Glomerular visceral epithelial cell (primary cell): ENCODE results near the gene ACTL7B.
A peak's percentile ranks its signal among the peaks of the same experiment; 100 is the strongest.
"Not testable (repeated sequence)": the region's sequence is repeated elsewhere in the genome, so short reads cannot be mapped to it uniquely, and the experiment has no call there.

Experiments
- DNase-seq: peaks from one replicate; pipeline ENCODE4 v3.0.0-alpha.2; 2016; ENCODE audit errors: extremely low spot score

ACTL7B gene, protein sequence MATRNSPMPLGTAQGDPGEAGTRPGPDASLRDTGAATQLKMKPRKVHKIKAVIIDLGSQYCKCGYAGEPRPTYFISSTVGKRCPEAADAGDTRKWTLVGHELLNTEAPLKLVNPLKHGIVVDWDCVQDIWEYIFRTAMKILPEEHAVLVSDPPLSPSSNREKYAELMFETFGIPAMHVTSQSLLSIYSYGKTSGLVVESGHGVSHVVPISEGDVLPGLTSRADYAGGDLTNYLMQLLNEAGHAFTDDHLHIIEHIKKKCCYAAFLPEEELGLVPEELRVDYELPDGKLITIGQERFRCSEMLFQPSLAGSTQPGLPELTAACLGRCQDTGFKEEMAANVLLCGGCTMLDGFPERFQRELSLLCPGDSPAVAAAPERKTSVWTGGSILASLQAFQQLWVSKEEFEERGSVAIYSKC

DNA sequence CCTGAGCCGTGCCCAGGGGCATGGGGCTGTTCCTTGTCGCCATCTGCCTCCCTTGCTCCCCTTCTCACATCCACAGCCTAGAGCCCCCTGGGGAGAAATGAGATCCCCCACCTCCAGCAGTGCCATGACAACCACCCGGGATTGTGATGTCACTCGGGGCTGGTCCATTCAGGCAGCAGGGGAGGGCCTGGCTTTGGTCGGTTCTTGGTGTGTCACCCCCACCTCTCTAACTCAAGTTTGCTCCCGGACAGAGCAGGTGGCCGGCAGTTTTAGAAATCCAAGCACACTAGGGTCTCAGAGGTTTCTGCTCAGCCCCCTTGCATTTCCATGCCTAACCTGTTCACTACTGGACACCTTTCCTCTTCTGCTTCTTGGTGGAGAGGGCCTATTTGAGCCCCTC is at the start of gene ACTL7B:
ACTL7B (minus strand) TSS at position 99 of the 400 bp plus-strand sequence; CDS start at position 43, 56 bp downstream.
- no peak for DNase-seq

DNA sequence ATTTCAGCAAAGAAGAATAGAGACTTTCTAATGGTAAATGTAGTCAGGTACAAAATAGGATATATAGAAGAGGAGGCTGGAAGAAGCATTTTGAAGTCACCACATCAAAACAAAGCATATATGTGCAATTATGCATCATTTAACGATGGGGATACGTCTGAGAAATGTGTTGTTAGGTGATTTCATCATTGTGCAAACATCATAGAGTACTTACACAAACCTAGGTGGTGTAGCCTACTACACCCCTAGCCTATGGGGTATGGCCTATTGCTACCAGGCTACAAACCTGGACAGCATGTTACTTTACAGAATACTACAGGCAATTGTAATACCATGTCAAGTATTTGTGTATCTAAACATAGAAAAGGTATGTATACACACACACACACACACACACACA is 49.7 kb upstream of the ACTL7B start:
- DNase-seq, result no peak

DNA sequence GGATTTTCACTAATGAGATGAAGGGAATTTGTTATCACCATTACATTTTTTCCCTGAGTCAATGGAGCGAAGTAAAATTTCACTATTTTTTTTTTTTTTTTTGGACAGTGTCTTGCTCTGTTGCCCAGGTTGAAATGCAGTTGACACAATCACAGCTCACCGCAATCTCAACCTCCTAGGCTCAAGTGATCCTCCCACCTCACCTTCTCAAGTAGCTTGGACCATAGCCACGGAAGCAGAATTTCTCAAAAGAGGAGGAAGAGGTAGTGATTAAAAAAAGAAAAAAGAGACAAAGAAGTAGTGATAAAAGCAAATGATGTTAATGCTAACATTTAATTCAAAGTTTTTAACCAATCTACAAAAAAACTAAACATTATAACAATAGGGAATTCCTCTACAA is 48.4 kb upstream of the ACTL7B start:
- DNase-seq, result no peak

DNA sequence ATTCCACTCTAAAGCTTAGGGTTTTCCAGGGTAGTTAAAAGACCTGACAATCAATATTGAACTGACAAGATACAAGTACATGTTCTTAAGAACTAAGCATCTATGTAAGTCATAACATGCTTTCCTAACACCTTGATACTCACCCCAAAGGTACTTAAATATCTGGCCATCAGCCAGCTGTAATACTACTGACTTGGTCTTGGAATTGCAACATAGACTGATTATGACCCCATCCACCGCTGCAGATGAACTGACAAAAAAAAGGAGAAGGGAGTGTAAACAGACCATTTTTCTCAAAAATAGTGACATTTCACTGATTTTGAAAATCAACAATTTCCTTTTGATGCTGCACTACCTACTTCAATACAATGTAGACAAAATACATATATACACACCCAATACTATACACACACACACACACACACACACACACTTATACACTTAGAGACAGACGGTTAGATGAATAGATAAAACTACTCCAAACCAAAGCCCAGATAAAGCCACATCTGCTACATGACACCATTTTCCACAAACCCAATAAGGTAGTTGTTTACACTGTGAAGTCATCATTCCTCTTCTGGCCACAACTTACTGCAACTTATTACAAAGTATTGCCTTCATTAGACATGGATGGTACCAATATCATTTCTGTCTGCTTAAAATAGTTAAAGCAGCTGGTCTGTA is 47.8 kb upstream of the ACTL7B start:
- no peak for DNase-seq

DNA sequence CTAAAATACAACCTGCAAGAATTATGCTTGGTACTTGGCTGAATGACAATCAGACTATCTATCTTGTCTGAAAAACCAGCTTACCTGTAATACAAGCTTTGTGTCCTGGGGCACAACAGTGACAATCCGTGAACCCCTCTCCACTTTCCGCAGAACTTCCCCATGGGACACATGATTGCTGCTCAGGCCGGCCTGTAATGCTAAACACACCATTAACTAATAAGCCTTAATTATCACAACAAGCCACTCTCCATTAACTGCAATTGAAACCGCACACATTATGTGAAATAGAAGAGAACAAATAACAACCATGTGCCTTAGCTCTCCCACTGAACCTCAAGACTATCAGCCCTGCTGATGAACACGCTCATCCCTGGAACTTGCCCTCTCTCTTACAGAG is 44.4 kb upstream of the ACTL7B start:
- no peak for DNase-seq

DNA sequence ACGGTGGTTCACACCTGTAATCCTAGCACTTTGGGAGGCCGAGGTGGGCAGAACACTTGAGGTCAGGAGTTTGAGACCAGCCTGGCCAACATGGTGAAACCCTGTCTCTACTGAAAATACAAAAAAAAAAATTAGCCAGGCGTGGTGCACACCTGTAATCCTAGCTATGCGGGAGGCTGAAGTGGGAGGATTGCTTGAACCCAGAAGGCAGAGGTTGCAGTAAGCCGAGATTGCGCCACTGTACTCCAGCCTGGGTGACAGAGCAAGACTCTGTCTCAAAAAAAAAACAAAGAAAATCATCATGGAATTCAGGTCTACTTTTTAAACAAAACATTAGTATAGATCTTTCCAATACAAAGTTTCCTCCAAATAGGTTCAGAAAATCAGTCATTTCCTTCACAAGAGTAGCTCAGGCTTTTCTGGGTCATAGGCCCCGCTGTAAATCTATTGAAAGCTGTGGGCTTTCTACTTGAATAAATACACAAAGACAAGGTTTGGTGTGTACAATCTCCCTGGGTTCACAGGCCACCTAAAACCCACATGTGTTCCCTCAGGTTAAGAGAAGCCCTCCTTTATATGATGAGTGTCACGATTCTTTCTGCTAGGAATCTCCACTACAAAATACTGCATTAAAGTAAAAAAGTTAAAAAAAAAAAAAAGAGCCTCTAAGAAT is 43.4 kb upstream of the ACTL7B start:
- DNase-seq, result not testable (repeated sequence)

DNA sequence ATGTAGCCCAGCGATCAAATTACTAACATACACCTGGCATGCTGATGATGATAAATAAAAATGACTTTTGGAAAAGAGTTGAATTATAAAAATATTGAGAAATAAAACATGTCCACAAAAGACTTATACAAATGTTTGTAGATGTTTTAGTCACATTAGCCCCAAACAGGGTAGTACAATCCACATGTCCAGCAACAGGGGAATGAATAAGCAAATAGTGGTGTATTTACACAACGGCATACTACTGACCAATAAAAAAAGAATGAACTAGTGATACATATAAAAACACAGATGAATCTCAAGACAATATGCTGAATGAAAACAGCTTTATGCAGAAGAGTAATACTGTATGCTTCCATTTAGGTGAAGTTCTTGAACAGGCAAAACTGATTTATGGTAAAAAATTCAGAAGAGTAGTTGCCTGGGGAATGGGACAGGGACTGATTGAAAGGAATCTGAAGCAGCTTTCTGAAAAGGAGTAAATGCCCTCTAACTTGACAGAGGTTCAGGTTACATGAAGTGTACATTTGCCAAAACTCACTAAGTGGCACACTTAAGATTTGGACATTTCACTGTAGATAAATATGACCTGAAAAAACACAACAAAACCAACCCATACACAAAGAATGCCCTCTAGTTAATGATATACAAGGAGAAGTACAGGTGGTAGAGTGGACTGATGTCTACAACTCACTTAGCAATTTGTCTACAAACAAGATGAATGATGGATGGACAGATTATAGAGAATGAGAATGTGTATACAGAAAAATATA is 41.7 kb upstream of the ACTL7B start:
- no peak for DNase-seq

DNA sequence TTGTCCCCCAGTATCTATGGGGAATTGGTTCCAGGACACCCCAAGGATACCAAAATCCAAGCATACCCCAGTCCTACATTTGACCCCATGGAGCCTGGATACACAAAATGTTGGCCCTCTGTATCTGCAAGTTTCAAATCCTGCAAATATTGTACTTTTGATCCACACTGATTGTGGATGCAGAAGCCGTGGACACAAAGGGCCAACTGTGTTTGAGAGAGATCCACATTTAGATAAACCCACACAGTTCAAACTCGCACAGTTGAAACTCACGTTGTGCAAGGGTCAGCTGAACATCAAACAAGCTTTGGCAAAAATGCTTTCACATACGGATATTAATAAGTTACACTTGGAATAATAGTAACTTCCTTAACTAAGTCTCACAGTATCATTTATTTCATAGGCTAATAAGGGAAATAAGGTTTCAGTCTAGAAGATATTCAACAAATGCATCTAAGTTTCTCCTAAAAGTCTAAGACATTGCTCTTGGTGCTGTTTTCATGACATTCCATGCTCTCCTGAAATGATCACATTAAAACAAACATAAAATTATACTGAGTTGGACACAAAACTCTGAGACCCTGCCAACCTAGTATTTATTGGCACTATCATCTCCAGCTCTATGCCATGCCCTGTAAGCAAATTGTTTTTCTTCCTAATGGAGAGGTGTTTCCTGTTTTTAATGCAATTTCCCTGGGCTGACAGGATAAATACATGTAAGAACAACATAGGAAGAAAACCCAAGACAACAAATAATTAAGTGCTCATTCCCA is 38.6 kb upstream of the ACTL7B start:
- DNase-seq, result no peak

DNA sequence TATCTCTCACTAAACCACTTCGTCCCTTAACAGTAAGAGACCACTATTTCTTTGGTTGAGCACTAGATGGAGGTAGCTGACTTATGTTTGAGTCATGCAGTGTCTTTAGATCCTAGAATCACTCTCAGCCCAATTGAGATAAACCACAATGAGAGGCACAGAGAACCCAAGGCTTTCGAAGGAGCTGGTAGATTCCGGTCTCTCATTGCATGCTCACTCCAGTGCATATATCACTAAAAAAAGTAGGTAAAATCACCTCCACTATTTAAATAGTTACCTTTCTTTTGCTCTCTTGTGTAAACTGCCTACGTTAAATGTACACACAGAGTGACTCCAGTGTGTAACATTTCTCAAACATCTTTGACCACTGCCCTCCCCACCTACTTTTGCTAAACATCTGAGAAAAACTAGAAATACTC is 33.9 kb upstream of the ACTL7B start:
- peak; percentile 26 for DNase-seq

DNA sequence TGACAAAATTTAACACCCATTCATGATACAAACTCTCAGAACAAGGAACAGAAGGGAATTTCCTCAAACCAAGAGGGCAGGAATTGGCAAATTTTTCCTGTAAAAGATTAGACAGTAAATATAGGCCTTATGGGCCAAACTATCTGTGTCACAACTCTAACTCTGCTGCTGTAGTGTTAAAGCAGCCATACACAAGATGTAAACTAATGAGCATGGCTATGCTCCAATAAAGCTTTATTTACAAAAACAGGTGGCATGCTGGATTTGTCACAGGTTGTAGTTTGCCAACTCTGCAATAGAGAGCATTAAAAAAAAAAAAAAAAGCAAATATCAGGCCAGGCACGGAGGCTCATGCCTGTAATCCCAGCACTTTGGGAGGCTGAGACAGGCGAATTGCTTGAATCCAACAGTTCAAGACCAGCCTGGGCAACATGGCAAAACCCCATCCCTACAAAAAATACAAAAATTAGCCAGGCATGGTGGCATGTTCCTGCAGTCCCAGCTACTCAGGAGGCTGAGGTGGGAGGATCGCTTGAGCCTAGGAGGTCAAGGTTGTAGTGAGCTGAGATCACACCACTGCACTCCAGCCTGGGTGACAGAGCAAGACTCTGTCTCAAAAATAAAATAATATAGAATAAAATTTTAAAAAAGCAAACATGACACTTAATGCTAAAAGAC is 30.9 kb upstream of the ACTL7B start:
- not testable (repeated sequence) for DNase-seq

DNA sequence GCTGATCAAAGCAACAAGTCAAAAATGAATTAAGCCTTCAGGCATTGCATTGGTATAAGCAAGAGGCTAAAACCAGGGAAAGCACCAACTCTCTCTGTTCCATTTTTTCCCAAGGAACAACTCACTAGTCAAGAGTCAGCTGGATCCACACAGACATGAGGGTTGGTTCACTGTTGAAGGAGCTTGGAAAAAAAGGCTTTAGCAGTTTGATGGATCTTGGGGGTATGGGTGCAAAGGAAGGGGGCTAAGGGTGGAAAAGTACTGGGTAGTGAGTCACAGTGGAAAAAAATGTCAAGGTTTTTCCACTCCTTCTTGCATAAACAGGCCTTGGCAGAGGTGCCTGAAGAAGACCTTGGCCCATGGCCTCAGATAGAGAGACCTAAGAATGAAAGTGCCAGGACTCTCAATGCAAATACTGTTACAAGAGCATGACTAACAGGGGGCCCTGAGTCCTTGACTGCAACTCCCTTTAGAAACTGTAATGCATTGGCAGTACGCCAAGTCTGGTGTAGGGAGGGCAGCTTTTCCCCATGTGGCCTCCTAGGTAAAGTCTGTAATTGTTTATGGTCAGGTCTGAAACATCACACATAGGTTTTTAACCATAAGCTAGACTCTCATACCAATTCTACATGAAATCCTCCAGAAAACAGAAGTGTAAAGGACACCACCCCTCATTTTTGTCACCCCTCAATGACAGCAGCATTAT is 30.0 kb upstream of the ACTL7B start:
- peak; percentile 82 for DNase-seq

DNA sequence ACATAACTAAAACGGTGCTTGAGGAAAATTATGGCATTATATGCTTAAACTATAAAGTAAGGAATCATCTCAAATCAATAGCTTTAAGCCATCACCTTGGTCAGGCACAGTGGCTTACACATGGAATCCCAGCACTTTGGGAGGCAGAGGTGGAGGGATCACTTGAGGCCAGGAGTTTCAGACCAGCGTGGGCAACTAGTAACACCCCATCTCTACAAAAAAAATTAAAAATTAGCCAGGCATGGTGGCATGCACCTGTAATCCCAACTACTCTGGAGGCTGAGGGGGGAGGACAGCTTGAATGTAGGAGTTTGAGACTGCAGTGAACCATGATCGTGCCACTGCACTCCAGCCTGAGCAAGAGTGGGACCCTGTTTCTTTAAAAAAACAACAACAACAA is 28.9 kb upstream of the ACTL7B start:
- DNase-seq, result no peak

DNA sequence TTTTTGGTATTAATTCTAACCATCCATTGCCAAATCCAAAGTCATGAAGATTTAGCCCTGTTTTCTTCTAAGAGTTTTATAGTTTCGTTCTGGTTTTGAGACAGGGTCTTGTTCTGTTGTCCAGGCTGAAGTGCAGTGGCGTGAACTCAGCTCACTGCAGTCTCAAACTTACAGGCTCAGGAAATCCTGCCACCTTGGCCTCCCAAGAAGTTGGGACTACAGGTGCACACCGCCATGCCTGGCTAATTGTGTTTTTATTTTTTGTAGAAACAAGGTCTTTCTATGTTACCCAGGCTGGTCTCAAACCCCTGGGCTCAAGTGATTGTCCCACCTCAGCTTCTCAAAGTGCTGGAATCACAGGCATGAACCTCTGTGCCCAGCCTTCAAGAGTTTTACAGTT is 27.3 kb upstream of the ACTL7B start:
- no peak for DNase-seq

DNA sequence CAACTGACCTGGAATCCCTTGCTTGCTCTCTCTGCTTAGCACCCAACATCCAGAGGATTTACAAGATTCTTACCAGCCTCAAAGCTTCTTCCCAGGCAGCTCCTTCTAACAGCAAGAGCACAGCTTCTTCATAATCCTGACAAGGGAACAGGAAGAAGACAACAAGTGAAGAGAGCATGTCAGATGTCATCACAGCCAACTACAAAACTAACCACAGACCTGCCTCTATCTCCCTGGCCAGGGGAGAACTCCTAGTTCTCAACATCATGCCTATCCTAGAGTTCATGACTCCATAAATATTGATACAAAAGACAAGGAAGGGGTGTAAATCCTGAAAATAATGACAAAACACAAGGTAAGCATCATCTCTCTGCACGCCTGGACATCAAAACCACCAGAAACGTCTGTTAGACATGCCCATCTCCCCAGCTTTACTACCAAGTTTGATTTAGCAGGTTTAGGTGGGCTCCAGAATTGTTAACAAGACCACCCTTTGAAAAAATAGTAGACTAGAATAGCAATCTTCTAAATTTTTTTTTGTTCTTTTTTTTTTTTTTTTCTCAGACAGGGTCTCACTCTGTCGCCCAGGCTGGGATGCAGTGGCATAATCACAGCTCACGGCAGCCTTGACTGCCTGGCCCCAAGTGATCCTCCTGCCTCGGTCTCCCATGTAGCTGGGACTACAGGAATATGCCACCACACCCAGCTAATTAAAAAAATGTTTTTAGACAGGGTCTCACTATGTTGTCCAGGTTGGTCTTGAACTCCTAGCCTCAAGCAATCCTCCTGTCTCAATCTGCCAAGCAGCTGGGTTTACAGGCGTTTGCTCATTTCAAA is 26.5 kb upstream of the ACTL7B start:
- DNase-seq, result no peak

DNA sequence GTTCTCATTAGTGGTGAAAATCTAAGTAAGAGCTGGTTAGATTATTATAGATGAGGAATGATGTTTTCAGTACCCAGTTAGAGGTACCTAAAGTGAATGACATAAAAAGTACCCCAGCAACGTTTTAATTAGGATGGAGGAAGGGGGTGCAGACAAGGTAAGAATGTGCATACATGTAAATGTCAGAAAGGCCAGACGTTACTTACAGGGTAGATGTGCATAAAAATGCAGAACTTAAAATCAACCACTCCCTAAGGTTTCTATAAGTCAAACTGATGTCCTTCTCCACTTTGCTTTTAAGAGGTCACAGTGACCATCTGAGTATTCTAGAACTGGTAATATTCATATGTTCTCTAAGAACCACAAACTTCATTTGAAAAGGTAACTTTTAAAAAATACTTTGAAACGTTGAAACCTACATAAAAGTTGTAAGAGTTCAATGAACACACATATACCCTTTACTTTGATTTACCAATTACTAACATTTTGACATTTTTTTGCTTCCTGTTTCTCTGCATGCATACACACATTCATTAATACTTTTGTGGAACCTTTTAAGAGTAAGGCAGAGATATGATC is 25.0 kb upstream of the ACTL7B start:
- DNase-seq, result no peak

DNA sequence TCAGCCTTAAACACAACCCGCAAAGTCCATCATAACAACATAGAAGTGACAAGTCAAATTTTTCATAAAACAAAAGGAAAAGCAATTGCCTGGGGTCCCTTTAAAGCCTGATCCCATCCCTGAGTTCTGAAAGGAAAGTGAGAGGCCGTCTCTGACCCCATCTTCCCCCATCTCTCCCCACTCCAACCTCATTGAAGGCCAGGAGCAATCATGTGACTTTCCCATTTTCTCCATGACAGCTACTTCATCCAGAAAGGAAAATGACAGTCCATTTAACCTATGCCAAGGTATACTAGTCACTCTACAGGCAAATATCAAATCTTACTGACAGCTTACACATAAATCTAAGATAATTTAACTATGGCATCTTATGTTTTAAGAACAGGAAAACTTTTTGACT is 21.7 kb upstream of the ACTL7B start:
- DNase-seq, result no peak

DNA sequence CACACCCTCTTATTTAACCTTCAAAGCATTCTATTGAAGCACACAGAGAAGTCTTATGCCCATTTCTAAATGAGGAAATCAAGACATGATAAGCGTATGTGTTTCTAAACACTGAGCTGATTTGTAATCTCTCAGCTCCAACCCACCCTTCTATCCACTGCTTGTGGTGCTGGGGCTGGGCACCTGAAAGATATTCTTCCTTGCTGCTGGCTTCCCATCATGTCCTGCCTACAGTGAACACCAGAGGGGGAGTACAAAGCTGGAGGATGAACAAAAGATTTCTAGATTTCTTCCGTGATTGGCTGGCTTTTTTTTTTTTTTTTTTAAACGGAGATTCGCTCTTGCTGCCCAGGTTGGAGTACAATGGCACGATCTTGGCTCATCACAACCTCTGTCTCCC is 20.6 kb upstream of the ACTL7B start:
- DNase-seq, result no peak

DNA sequence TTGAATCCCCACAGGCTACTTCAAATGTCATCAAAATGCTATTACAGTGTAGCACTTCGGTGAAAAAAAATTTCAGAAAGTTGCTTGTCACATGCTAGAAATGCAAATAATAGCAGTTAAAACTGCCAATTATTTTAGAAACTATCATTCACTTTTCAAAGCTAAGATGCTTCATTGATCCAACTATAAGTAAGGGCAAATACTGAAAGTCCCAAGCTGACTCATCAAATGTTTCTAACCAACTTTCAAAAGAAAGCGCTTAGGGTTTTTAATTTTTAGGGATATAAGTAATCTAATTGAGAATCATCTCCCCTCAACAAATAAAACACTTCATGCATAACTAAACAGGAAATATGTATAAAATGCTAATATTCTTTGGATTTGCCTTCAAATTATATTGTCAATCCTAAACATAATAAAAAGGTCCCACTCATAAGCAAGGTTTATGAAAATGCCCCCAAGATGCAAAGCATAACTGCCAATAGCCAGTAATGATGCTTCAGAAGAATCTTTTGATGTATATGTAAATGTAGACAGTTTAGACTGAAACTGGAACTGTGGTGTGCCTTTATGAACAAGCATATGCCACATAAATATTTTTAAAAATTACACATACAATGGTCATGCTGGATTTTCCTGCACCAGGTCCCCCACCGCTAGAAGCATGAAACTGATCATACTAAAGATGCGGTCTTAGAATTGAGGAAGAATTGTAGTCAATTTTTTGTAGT is 18.4 kb upstream of the ACTL7B start:
- no peak for DNase-seq
